HEK293T (cell line): ENCODE measurements around the gene ECSCR.
"Not testable (repeated sequence)": the region's sequence is repeated elsewhere in the genome, so short reads cannot be mapped to it uniquely, and the experiment has no call there.

Experiments used
- CTCF ChIA-PET: fragments of 350-600 bp; formaldehyde crosslinking; extraction: SDS; loops from one replicate; lab custom pipeline; 2021; ENCODE audit warnings: antibody characterized with exemption, inconsistent platforms; lab: Yijun Ruan, JAX
- POLR2A ChIA-PET: fragments of 350-600 bp; formaldehyde crosslinking; extraction: SDS; loops from one replicate; lab custom pipeline; 2020; ENCODE audit warnings: antibody characterized with exemption, inconsistent platforms; lab: Yijun Ruan, JAX
- DNase-seq: peaks from one replicate; pipeline ENCODE4 v3.0.0; 2012; ENCODE audit warnings: mixed read lengths; ENCODE audit errors: extremely low spot score
- ARNT ChIP-seq: fragments of 450-650 bp; IDR thresholded peaks from 2 replicates; pipeline ENCODE4 v1.6.1; 2017; ENCODE audit warnings: mild to moderate bottlenecking
- BHLHE40 ChIP-seq: fragments of 450-650 bp; IDR thresholded peaks from 2 replicates; pipeline ENCODE4 v1.6.1; 2016; ENCODE audit warnings: mild to moderate bottlenecking, moderate library complexity, borderline replicate concordance
- CTBP1 ChIP-seq: fragments of 450-650 bp; IDR thresholded peaks from 2 replicates; pipeline ENCODE4 v1.6.1; 2016; ENCODE audit warnings: borderline replicate concordance
- ELF4 ChIP-seq: fragments of 450-650 bp; IDR thresholded peaks from 2 replicates; pipeline ENCODE4 v1.6.1; 2017; ENCODE audit warnings: antibody characterized with exemption
- FOXA1 ChIP-seq: fragments of 450-650 bp; IDR thresholded peaks from 2 replicates; pipeline ENCODE4 v1.6.1; 2016; ENCODE audit warnings: mild to moderate bottlenecking
- FOXK2 ChIP-seq: fragments of 450-650 bp; IDR thresholded peaks from 2 replicates; pipeline ENCODE4 v1.6.1; 2016; ENCODE audit warnings: mild to moderate bottlenecking
- FOXM1 ChIP-seq: fragments of 450-650 bp; IDR thresholded peaks from 2 replicates; pipeline ENCODE4 v1.6.1; 2017; ENCODE audit warnings: mild to moderate bottlenecking, borderline replicate concordance
- HDGF ChIP-seq: fragments of 450-650 bp; IDR thresholded peaks from 2 replicates; pipeline ENCODE4 v1.6.1; 2017; ENCODE audit warnings: antibody characterized with exemption, borderline replicate concordance
- L3MBTL2 ChIP-seq: fragments of 450-650 bp; conservative IDR thresholded peaks from 2 replicates; pipeline ENCODE4 v1.6.1; 2016; ENCODE audit warnings: mild to moderate bottlenecking
- LEF1 ChIP-seq: fragments of 450-650 bp; IDR thresholded peaks from 2 replicates; pipeline ENCODE4 v1.6.1; 2017; ENCODE audit warnings: mild to moderate bottlenecking, borderline replicate concordance
- NFRKB ChIP-seq: fragments of 450-650 bp; IDR thresholded peaks from 2 replicates; pipeline ENCODE4 v1.6.1; 2016; ENCODE audit warnings: mild to moderate bottlenecking, moderate library complexity
- PKNOX1 ChIP-seq: fragments of 450-650 bp; IDR thresholded peaks from 2 replicates; pipeline ENCODE4 v1.6.1; 2016
- SP1 ChIP-seq: fragments of 450-650 bp; IDR thresholded peaks from 2 replicates; pipeline ENCODE4 v1.6.1; 2017
- SUZ12 ChIP-seq: fragments of 450-650 bp; IDR thresholded peaks from 2 replicates; pipeline ENCODE4 v1.6.1; 2016; ENCODE audit warnings: mild to moderate bottlenecking
- TARDBP ChIP-seq: fragments of 450-650 bp; IDR thresholded peaks from 2 replicates; pipeline ENCODE4 v1.6.1; 2016
- ZNF384 ChIP-seq: fragments of 450-650 bp; IDR thresholded peaks from 2 replicates; pipeline ENCODE4 v1.6.1; 2016

Gene ECSCR

GRCh38 chr5:139494256-139494655 is 31.7 kb upstream of the ECSCR start:
- CTCF ChIA-PET, result no interaction called here
- POLR2A ChIA-PET, result no interaction called here
- TF ChIP-seq LEF1 (no peak), SP1 (no peak), FOXK2 (no peak), NFRKB (no peak), TARDBP (no peak), FOXA1 (no peak), L3MBTL2 (no peak), CTBP1 (no peak), ZNF384 (no peak), HDGF (no peak), FOXM1 (no peak), BHLHE40 (no peak), ARNT (no peak), PKNOX1 (no peak), SUZ12 (no peak), ELF4 (no peak)
- DNase-seq, result no peak

GRCh38 chr5:139492700-139493192 is 30.2 kb upstream of the ECSCR start:
- no peak for DNase-seq
- ChIA-PET POLR2A (no interaction called here), CTCF (interaction anchor here (0.6 kb wide), 1 partner anchor 21 kb away, joined by 4 read pairs; no protein-coding TSS in a partner anchor)
- TF ChIP-seq SUZ12 (no peak), ARNT (no peak), NFRKB (no peak), CTBP1 (no peak), ZNF384 (no peak), LEF1 (no peak), FOXK2 (no peak), ELF4 (no peak)

GRCh38 chr5:139488260-139488659 is 25.7 kb upstream of the ECSCR start:
- POLR2A ChIA-PET, result no interaction called here
- no peak for TF ChIP-seq NFRKB
- TF ChIP-seq FOXA1, result no peak
- no peak for TF ChIP-seq TARDBP
- no peak for TF ChIP-seq BHLHE40
- TF ChIP-seq FOXK2, result no peak
- no peak for TF ChIP-seq FOXM1
- no peak for TF ChIP-seq SUZ12
- no peak for TF ChIP-seq SP1
- CTCF ChIA-PET, result no interaction called here
- no peak for DNase-seq

GRCh38 chr5:139486201-139486600 is 23.7 kb upstream of the ECSCR start:
- ChIA-PET CTCF (interaction anchor here (0.7 kb wide), 1 partner anchor 831 kb away, joined by 3 read pairs; no protein-coding TSS in a partner anchor), POLR2A (no interaction called here)
- no peak for DNase-seq
- TF ChIP-seq FOXK2, result no peak
- no peak for TF ChIP-seq NFRKB
- no peak for TF ChIP-seq HDGF
- no peak for TF ChIP-seq TARDBP
- no peak for TF ChIP-seq BHLHE40
- no peak for TF ChIP-seq LEF1
- TF ChIP-seq CTBP1, result no peak
- no peak for TF ChIP-seq PKNOX1

- CTCF ChIA-PET, DNase-seq: not testable (repeated sequence)
- POLR2A ChIA-PET, result interaction anchor here (1.2 to 3.9 kb wide), 2 partner anchors 44 to 141 kb away, joined by 3 to 17 read pairs; partner anchors contain the start of gene DNAJC18
Observed at GRCh38 chr5:139482890-139483208, 20.3 kb upstream of the ECSCR start.

GRCh38 chr5:139482050-139482889 is 19.7 kb upstream of the ECSCR start, which contains the start of gene STING1:
Gene STING1, minus strand, starts transcription at chr5:139482758. Its CDS starts 1,054 bp downstream, at chr5:139481704.
- ChIA-PET CTCF (interaction anchor here (0.6 to 1.0 kb wide), 2 partner anchors 14 to 74 kb away, joined by 3 read pairs; no protein-coding TSS in a partner anchor), POLR2A (interaction anchor here (1.0 to 3.9 kb wide), 4 partner anchors 15 to 140 kb away, joined by 3 to 17 read pairs (median 4); partner anchors contain the start of genes DNAJC18 and UBE2D2)
- DNase-seq, result no peak
- TF ChIP-seq FOXM1, result no peak
- TF ChIP-seq FOXA1, result no peak
- TF ChIP-seq L3MBTL2, result no peak
- no peak for TF ChIP-seq ZNF384
- TF ChIP-seq HDGF, result no peak
- no peak for TF ChIP-seq NFRKB
- TF ChIP-seq BHLHE40, result no peak
- no peak for TF ChIP-seq TARDBP
- no peak for TF ChIP-seq FOXK2
- TF ChIP-seq ARNT, result no peak
- TF ChIP-seq ELF4, result no peak
- TF ChIP-seq PKNOX1, result no peak
- no peak for TF ChIP-seq CTBP1
- TF ChIP-seq SP1, result no peak
- no peak for TF ChIP-seq SUZ12
- no peak for TF ChIP-seq LEF1
